Measurements from ENCODE around the gene ATP5F1E. TPM values are rescaled to one million over a fixed set of nuclear protein-coding genes. Genes with fewer than 3 reads are reported as not detected.

The ATP5F1E gene
- total and polyA plus RNA-seq, 2 experiments from 2014 or later: 12.9 to 211 TPM

- H3K27me3 ChIP-seq (ENCODE audit: insufficient read depth): no peaks in the 10 kb centered on the region
- no peaks in the 10 kb centered on the region for H3K9me3 Mint-ChIP-seq
- peaks cover 12% of the 10 kb centered on the region for H3K27me3 Mint-ChIP-seq (ENCODE audit: insufficient read depth, low read depth, poor library complexity)
- H3K4me2 ChIP-seq: no peak overlapping the region
- no peak for TF ChIP-seq STAT1 (IDR thresholded peaks at IDR 0.05; ENCODE audit: unreplicated experiment)
- TF ChIP-seq POLR2AphosphoS5 (IDR thresholded peaks at IDR 0.05; ENCODE audit: low read depth): no peak
- no peak for TF ChIP-seq EZH2 (IDR thresholded peaks at IDR 0.05; ENCODE audit: low read depth, unreplicated experiment)
- no peak for TF ChIP-seq CTCF (conservative IDR thresholded peaks at IDR 0.05; ENCODE audit: low read depth in 2 of 2)
- TF ChIP-seq EZH2phosphoT487 (IDR thresholded peaks at IDR 0.05; ENCODE audit: unreplicated experiment): no peak
- H3K9me2 ChIP-seq (ENCODE audit: insufficient read depth): no peaks in the 10 kb centered on the region
- no peaks in the 10 kb centered on the region for H3F3A ChIP-seq (replicated peaks; ENCODE audit: low read depth)
- no peak overlapping the region for H3K4me3 Mint-ChIP-seq
- DNase-seq (ENCODE audit: low spot score) (no peak), ATAC-seq (no peak)
- H3K27ac Mint-ChIP-seq: no peak overlapping the region
- H3K36me3 ChIP-seq (ENCODE audit: insufficient read depth): no peaks in the 10 kb centered on the region
- H3K79me2 ChIP-seq (replicated peaks; ENCODE audit: insufficient read depth): no peaks in the 10 kb centered on the region
- H4K20me1 ChIP-seq (replicated peaks; ENCODE audit: insufficient read depth): no peaks in the 10 kb centered on the region
- no peaks in the 10 kb centered on the region for H3K36me3 Mint-ChIP-seq (ENCODE audit: low read depth)
- no peak overlapping the region for H3K27ac ChIP-seq (ENCODE audit: low read depth)
- no peaks in the 10 kb centered on the region for H3K4me1 ChIP-seq (ENCODE audit: insufficient read depth)
- H3K4me1 Mint-ChIP-seq: peaks cover 10% of the 10 kb centered on the region; the same call in 2 of the 3 replicates
- no peak overlapping the region for H2AFZ ChIP-seq
- no peak overlapping the region for H3K4me3 ChIP-seq
Observed at GRCh38 chr20:59016795-59017492, 15.2 kb downstream of the ATP5F1E start.

GRCh38 chr20:59015812-59016711 lies 16.1 kb downstream of the ATP5F1E start:
- H3K9me3 Mint-ChIP-seq: no peaks in the 10 kb centered on the region
- H3K79me2 ChIP-seq (replicated peaks; ENCODE audit: insufficient read depth): no peaks in the 10 kb centered on the region
- H3K27ac ChIP-seq (ENCODE audit: low read depth): no peak overlapping the region
- no peak for DNase-seq (ENCODE audit: low spot score)
- peaks cover 5% of the 10 kb centered on the region; the same call in 1 of the 2 replicates for H3K4me1 ChIP-seq (ENCODE audit: insufficient read depth)
- peaks cover 15% of the 10 kb centered on the region for H3K27me3 Mint-ChIP-seq (ENCODE audit: insufficient read depth, low read depth, poor library complexity)
- ATAC-seq: no peak
- H3F3A ChIP-seq (replicated peaks; ENCODE audit: low read depth): no peaks in the 10 kb centered on the region
- H3K9me2 ChIP-seq (ENCODE audit: insufficient read depth): no peaks in the 10 kb centered on the region
- no peak overlapping the region for H3K4me3 ChIP-seq
- H2AFZ ChIP-seq: no peak overlapping the region
- TF ChIP-seq ETS1 (IDR thresholded peaks at IDR 0.05) (no peak), EZH2 (IDR thresholded peaks at IDR 0.05; ENCODE audit: low read depth, unreplicated experiment) (no peak), ZNF331 (CRISPR knock-in tag; IDR thresholded peaks at IDR 0.05; ENCODE audit: low read depth) (no peak), NANOG (IDR thresholded peaks at IDR 0.05; ENCODE audit: borderline replicate concordance) (no peak), REST (IDR thresholded peaks at IDR 0.05; ENCODE audit: unreplicated experiment) (no peak), JUNB (IDR thresholded peaks at IDR 0.05; ENCODE audit: unreplicated experiment) (no peak), ZNF114 (CRISPR knock-in tag; IDR thresholded peaks at IDR 0.05) (no peak), STAT1 (IDR thresholded peaks at IDR 0.05; ENCODE audit: unreplicated experiment) (no peak), EZH2phosphoT487 (IDR thresholded peaks at IDR 0.05; ENCODE audit: unreplicated experiment) (no peak), CTCF (conservative IDR thresholded peaks at IDR 0.05; ENCODE audit: low read depth in 2 of 2) (no peak), POLR2AphosphoS5 (IDR thresholded peaks at IDR 0.05; ENCODE audit: low read depth) (no peak), CREB1 (CRISPR knock-in tag; IDR thresholded peaks at IDR 0.05; ENCODE audit: low read depth) (no peak)
- H3K36me3 Mint-ChIP-seq (ENCODE audit: low read depth): no peaks in the 10 kb centered on the region
- no peaks in the 10 kb centered on the region for H3K27me3 ChIP-seq (ENCODE audit: insufficient read depth)
- H3K4me2 ChIP-seq: no peak overlapping the region
- no peaks in the 10 kb centered on the region for H4K20me1 ChIP-seq (replicated peaks; ENCODE audit: insufficient read depth)
- H3K4me1 Mint-ChIP-seq: peaks cover 15% of the 10 kb centered on the region; the same call in 2 of the 3 replicates
- H3K4me3 Mint-ChIP-seq: no peak overlapping the region
- H3K36me3 ChIP-seq (ENCODE audit: insufficient read depth): no peaks in the 10 kb centered on the region
- no peak overlapping the region for H3K27ac Mint-ChIP-seq
